ENCODE measurements around the gene CPEB1. TPM values are rescaled to one million over a fixed set of nuclear protein-coding genes. Genes with fewer than 3 reads are reported as not detected.

Gene CPEB1
- total RNA-seq, 1 donor from 2014 or later, result 15.4 TPM

DNA sequence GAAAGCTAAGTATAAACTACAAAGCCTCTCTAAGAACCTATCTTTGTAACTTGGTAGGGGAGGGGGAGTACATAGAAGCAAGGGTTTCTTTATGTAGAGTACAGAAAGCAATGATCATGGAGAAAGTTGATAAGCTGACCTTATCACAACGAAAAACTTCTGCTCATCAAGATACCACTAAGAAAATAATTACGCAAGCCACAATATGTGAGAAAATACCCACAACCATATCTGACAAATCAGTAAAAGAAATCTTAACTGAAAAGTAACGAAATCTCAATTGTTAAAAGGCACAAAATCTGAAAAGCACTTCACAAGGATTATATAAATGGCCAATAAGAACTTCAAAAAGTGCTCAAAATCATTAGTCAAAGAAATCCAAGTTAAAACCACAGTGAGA, 71.8 kb downstream of the CPEB1 start:
- Histone ChIP-seq H3K36me3 (ENCODE audit: insufficient read depth, low read length) (no peaks in the 10 kb centered on the region), H3K4me1 (ENCODE audit: insufficient read depth, low read length) (peaks cover 15% of the 10 kb centered on the region), H3K27me3 (ENCODE audit: insufficient read depth, low read length) (peaks cover 2% of the 10 kb centered on the region), H3K9me3 (ENCODE audit: insufficient read depth, low read depth, low read length) (no peaks in the 10 kb centered on the region), H2AFZ (ENCODE audit: low read depth, low read length) (no peak overlapping the region), H3K79me2 (ENCODE audit: insufficient read depth, low read length) (no peaks in the 10 kb centered on the region), H4K20me1 (ENCODE audit: insufficient read depth, low read length) (no peaks in the 10 kb centered on the region), H3K27ac (ENCODE audit: low read depth, low read length) (no peak overlapping the region), H3K4me2 (ENCODE audit: low read length) (no peak overlapping the region), H3K4me3 (ENCODE audit: insufficient read depth, low read depth, low read length) (no peak overlapping the region), H3K9ac (ENCODE audit: low read length) (no peak overlapping the region)
- Mint-ChIP-seq H3K27ac (ENCODE audit: unreplicated experiment) (no peak overlapping the region), H3K9me3 (ENCODE audit: unreplicated experiment) (no peaks in the 10 kb centered on the region), H3K36me3 (ENCODE audit: low read depth, unreplicated experiment) (no peaks in the 10 kb centered on the region), H3K4me3 (ENCODE audit: unreplicated experiment) (no peak overlapping the region), H3K27me3 (ENCODE audit: low read depth, unreplicated experiment) (no peaks in the 10 kb centered on the region), H3K4me1 (ENCODE audit: low read depth, unreplicated experiment) (peaks cover 28% of the 10 kb centered on the region)
- no peak for DNase-seq (ENCODE audit: low read depth)
- TF ChIP-seq, protein P1, sequence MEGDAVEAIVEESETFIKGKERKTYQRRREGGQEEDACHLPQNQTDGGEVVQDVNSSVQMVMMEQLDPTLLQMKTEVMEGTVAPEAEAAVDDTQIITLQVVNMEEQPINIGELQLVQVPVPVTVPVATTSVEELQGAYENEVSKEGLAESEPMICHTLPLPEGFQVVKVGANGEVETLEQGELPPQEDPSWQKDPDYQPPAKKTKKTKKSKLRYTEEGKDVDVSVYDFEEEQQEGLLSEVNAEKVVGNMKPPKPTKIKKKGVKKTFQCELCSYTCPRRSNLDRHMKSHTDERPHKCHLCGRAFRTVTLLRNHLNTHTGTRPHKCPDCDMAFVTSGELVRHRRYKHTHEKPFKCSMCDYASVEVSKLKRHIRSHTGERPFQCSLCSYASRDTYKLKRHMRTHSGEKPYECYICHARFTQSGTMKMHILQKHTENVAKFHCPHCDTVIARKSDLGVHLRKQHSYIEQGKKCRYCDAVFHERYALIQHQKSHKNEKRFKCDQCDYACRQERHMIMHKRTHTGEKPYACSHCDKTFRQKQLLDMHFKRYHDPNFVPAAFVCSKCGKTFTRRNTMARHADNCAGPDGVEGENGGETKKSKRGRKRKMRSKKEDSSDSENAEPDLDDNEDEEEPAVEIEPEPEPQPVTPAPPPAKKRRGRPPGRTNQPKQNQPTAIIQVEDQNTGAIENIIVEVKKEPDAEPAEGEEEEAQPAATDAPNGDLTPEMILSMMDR (IDR thresholded peaks at IDR 0.05; ENCODE audit: insufficient read depth, low read depth, low read length), result no peak
- no peak for TF ChIP-seq EZH2 (IDR thresholded peaks at IDR 0.05; ENCODE audit: insufficient read depth, low read length)
- FAIRE-seq, result no peak

DNA sequence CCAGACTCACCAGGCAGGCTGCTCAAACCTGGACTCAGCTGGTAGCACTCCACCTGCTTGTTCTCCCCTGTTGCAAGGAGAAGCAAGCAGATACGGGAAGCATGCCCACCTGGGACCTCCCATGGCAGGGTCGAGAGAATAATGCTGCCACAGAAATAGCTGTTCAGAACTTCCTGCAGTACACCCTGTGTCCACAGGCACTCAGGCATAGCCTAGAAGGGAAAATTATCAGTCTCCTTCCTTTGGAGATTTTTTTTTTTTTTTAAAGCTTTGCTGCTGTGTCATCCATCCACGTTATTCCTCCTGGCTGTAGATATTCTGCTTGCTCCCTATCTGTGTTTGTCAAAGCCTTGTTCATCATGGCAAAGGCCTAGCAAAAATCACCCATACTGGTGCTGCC, 74.2 kb downstream of the CPEB1 start:
- TF ChIP-seq, protein P1 (IDR thresholded peaks at IDR 0.05; ENCODE audit: insufficient read depth, low read depth, low read length), result no peak
- TF ChIP-seq EZH2 (IDR thresholded peaks at IDR 0.05; ENCODE audit: insufficient read depth, low read length), result no peak
- Mint-ChIP-seq H3K27me3 (ENCODE audit: low read depth, unreplicated experiment) (no peaks in the 10 kb centered on the region), H3K36me3 (ENCODE audit: low read depth, unreplicated experiment) (peaks cover 5% of the 10 kb centered on the region), H3K27ac (ENCODE audit: unreplicated experiment) (peak overlapping the region; percentile 48), H3K4me3 (ENCODE audit: unreplicated experiment) (no peak overlapping the region), H3K4me1 (ENCODE audit: low read depth, unreplicated experiment) (peaks cover 39% of the 10 kb centered on the region), H3K9me3 (ENCODE audit: unreplicated experiment) (no peaks in the 10 kb centered on the region)
- H3K9ac ChIP-seq (ENCODE audit: low read length), result no peak overlapping the region
- no peak overlapping the region for H3K4me2 ChIP-seq (ENCODE audit: low read length)
- H3K79me2 ChIP-seq (ENCODE audit: insufficient read depth, low read length), result no peaks in the 10 kb centered on the region
- no peak overlapping the region for H2AFZ ChIP-seq (ENCODE audit: low read depth, low read length)
- peaks cover 15% of the 10 kb centered on the region for H3K4me1 ChIP-seq (ENCODE audit: insufficient read depth, low read length)
- H3K4me3 ChIP-seq (ENCODE audit: insufficient read depth, low read depth, low read length), result no peak overlapping the region
- no peaks in the 10 kb centered on the region for H3K9me3 ChIP-seq (ENCODE audit: insufficient read depth, low read depth, low read length)
- no peaks in the 10 kb centered on the region for H4K20me1 ChIP-seq (ENCODE audit: insufficient read depth, low read length)
- H3K27me3 ChIP-seq (ENCODE audit: insufficient read depth, low read length), result peaks cover 2% of the 10 kb centered on the region
- no peak overlapping the region for H3K27ac ChIP-seq (ENCODE audit: low read depth, low read length)
- FAIRE-seq (no peak), DNase-seq (ENCODE audit: low read depth) (no peak)
- H3K36me3 ChIP-seq (ENCODE audit: insufficient read depth, low read length), result no peaks in the 10 kb centered on the region

DNA sequence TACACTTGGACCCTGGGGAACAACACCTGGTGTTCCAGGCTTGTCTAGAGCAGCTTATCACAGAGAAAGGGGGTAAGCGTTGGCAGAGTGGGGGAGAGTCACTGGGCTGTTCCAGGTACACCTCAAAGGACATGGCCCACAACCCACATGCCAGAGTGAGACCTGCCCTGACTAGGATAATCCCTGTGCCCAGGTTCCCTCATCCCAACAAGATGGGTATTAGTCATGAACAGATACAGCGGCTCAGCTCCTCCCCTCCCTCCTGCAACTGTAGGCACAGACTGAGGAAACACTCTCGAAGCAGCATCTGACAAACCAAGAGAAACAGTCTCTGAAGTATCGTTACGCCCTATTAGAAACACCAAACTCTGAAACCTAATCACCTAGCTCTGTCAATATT, 74.9 kb downstream of the CPEB1 start:
- FAIRE-seq (no peak), DNase-seq (ENCODE audit: low read depth) (no peak)
- Histone ChIP-seq H3K9me3 (ENCODE audit: insufficient read depth, low read depth, low read length) (no peaks in the 10 kb centered on the region), H3K27me3 (ENCODE audit: insufficient read depth, low read length) (peaks cover 2% of the 10 kb centered on the region), H3K36me3 (ENCODE audit: insufficient read depth, low read length) (no peaks in the 10 kb centered on the region), H3K4me2 (ENCODE audit: low read length) (peak overlapping the region; percentile 90), H3K79me2 (ENCODE audit: insufficient read depth, low read length) (no peaks in the 10 kb centered on the region), H3K9ac (ENCODE audit: low read length) (peak overlapping the region; percentile 24), H3K4me1 (ENCODE audit: insufficient read depth, low read length) (peaks cover 15% of the 10 kb centered on the region), H4K20me1 (ENCODE audit: insufficient read depth, low read length) (no peaks in the 10 kb centered on the region), H3K4me3 (ENCODE audit: insufficient read depth, low read depth, low read length) (no peak overlapping the region), H3K27ac (ENCODE audit: low read depth, low read length) (no peak overlapping the region), H2AFZ (ENCODE audit: low read depth, low read length) (peak overlapping the region; percentile 94)
- H3K36me3 Mint-ChIP-seq (ENCODE audit: low read depth, unreplicated experiment), result peaks cover 5% of the 10 kb centered on the region
- TF ChIP-seq, protein P1 (IDR thresholded peaks at IDR 0.05; ENCODE audit: insufficient read depth, low read depth, low read length), result no peak
- no peak for TF ChIP-seq EZH2 (IDR thresholded peaks at IDR 0.05; ENCODE audit: insufficient read depth, low read length)
- H3K27me3 Mint-ChIP-seq (ENCODE audit: low read depth, unreplicated experiment), result no peaks in the 10 kb centered on the region
- peak overlapping the region; percentile 79 for H3K4me3 Mint-ChIP-seq (ENCODE audit: unreplicated experiment)
- H3K27ac Mint-ChIP-seq (ENCODE audit: unreplicated experiment), result peak overlapping the region; percentile 48
- H3K9me3 Mint-ChIP-seq (ENCODE audit: unreplicated experiment), result no peaks in the 10 kb centered on the region
- peaks cover 39% of the 10 kb centered on the region for H3K4me1 Mint-ChIP-seq (ENCODE audit: low read depth, unreplicated experiment)
